ENCODE measurements around the gene CDH8. TPM values are rescaled to one million over a fixed set of nuclear protein-coding genes. Genes with fewer than 3 reads are reported as not detected.
A peak's percentile ranks its signal among the peaks of the same experiment; 100 is the strongest.

CDH8 gene
- total and polyA plus RNA-seq, 2 donors (not counting 1 experiment from before 2014, with no cell fraction given): not detected

DNA sequence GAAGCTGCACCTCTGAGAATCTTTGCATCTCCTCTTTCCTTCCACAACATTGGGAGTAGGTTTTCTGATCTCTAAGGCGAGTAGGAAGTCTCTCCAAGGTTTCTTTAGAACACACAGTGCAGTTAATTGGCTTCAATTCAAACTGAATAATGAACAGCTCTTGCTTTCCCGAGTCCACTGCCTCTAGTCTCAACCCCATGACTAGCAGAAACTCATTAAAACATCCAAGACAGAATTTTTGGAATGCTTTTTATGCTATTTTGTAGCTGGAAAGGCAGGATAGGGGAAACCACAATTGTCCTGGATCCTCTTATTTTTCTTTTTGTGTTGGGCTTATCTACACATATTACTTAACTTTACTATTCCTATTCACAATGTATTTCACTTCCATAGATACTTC, 206.6 kb downstream of the CDH8 start:
- H4K20me1 ChIP-seq (ENCODE audit: control insufficient read depth, extremely low read depth, insufficient read depth, low read length): no peaks in the 10 kb centered on the region
- H3K79me2 ChIP-seq (ENCODE audit: control insufficient read depth, insufficient read depth, low read length): no peaks in the 10 kb centered on the region
- no peaks in the 10 kb centered on the region for H3K9me3 ChIP-seq (ENCODE audit: control insufficient read depth, insufficient read depth, low read depth, low read length)
- H3K4me3 ChIP-seq (replicated peaks in 1 of 4; ENCODE audit: control extremely low read depth in 1 of 4, insufficient read depth in 1 of 4, low read depth in 3 of 4, low read length in 4 of 4): no peak overlapping the region
- no peaks in the 10 kb centered on the region for H3K36me3 ChIP-seq (ENCODE audit: control insufficient read depth, insufficient read depth, low read length)
- no peak overlapping the region for H3K27ac ChIP-seq (ENCODE audit: insufficient read depth, low read length)
- H3K27me3 ChIP-seq (ENCODE audit: control insufficient read depth, insufficient read depth, low read length): no peaks in the 10 kb centered on the region
- peak in 1 of 2 donors; percentile 80 for DNase-seq (ENCODE audit: low read depth in 2 of 2)
- H3K4me1 ChIP-seq (ENCODE audit: control insufficient read depth, extremely low read depth, insufficient read depth, low read length): no peaks in the 10 kb centered on the region
- H3K9ac ChIP-seq (ENCODE audit: insufficient read depth, low read length): no peak overlapping the region
- TF ChIP-seq, protein P1, sequence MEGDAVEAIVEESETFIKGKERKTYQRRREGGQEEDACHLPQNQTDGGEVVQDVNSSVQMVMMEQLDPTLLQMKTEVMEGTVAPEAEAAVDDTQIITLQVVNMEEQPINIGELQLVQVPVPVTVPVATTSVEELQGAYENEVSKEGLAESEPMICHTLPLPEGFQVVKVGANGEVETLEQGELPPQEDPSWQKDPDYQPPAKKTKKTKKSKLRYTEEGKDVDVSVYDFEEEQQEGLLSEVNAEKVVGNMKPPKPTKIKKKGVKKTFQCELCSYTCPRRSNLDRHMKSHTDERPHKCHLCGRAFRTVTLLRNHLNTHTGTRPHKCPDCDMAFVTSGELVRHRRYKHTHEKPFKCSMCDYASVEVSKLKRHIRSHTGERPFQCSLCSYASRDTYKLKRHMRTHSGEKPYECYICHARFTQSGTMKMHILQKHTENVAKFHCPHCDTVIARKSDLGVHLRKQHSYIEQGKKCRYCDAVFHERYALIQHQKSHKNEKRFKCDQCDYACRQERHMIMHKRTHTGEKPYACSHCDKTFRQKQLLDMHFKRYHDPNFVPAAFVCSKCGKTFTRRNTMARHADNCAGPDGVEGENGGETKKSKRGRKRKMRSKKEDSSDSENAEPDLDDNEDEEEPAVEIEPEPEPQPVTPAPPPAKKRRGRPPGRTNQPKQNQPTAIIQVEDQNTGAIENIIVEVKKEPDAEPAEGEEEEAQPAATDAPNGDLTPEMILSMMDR (conservative IDR thresholded peaks at IDR 0.05 in 1 of 2, IDR thresholded peaks at IDR 0.05 in 1 of 2; ENCODE audit: low read depth in 1 of 2, low read length in 2 of 2): no peak
- TF ChIP-seq EZH2 (IDR thresholded peaks at IDR 0.05; ENCODE audit: low read length, missing control alignments): no peak
- no peak overlapping the region for H2AFZ ChIP-seq (ENCODE audit: low read length)
- H3K4me2 ChIP-seq (ENCODE audit: extremely low read depth, insufficient read depth, low read length): no peak overlapping the region

DNA sequence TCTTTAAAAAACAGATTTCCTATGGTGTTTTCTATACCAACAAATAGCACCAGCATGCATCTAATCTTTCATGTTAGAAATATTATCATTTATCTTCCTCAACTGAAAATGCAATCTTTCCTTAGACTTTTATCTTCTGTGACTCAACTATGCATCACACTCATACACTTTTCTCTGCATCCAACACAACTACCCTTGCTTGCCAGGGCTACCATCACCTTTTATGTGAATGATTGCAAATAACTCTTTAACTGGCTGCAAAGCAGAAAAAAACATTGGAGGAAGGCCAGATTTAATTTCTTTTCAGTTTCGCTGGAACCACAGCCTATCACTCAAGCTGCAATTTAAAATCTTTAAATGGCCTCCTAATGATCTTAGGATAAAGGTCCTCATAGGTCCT, 212.9 kb downstream of the CDH8 start:
- Histone ChIP-seq H3K36me3 (ENCODE audit: control insufficient read depth, insufficient read depth, low read length) (no peaks in the 10 kb centered on the region), H3K4me1 (ENCODE audit: control insufficient read depth, extremely low read depth, insufficient read depth, low read length) (no peaks in the 10 kb centered on the region), H3K4me3 (replicated peaks in 1 of 4; ENCODE audit: control extremely low read depth in 1 of 4, insufficient read depth in 1 of 4, low read depth in 3 of 4, low read length in 4 of 4) (no peak overlapping the region), H4K20me1 (ENCODE audit: control insufficient read depth, extremely low read depth, insufficient read depth, low read length) (no peaks in the 10 kb centered on the region), H3K27me3 (ENCODE audit: control insufficient read depth, insufficient read depth, low read length) (no peaks in the 10 kb centered on the region), H3K9me3 (ENCODE audit: control insufficient read depth, insufficient read depth, low read depth, low read length) (no peaks in the 10 kb centered on the region), H3K79me2 (ENCODE audit: control insufficient read depth, insufficient read depth, low read length) (no peaks in the 10 kb centered on the region), H3K27ac (ENCODE audit: insufficient read depth, low read length) (no peak overlapping the region), H3K4me2 (ENCODE audit: extremely low read depth, insufficient read depth, low read length) (no peak overlapping the region), H2AFZ (ENCODE audit: low read length) (no peak overlapping the region), H3K9ac (ENCODE audit: insufficient read depth, low read length) (no peak overlapping the region)
- TF ChIP-seq, protein P1 (conservative IDR thresholded peaks at IDR 0.05 in 1 of 2, IDR thresholded peaks at IDR 0.05 in 1 of 2; ENCODE audit: low read depth in 1 of 2, low read length in 2 of 2): no peak
- no peak for TF ChIP-seq EZH2 (IDR thresholded peaks at IDR 0.05; ENCODE audit: low read length, missing control alignments)
- peak in 1 of 2 donors; percentile 59 for DNase-seq (ENCODE audit: low read depth in 2 of 2)

DNA sequence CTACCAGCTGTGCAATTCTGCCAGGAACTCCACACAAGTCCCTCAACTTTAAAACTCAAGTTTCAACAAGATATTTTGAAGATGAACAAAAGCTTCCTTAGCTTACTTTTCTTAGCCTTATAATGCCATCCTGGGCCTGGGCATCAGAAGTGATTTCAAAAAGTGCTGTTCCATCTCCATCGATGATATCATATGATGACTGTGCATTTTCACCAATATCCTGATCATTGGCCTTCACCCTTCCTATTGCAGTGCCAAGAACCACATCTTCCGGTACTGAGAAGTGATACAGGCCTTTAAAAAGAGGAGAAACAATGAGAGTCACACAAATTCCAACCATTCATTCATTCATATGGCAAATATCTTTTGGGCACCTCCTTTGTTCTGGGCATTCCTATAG, 215.4 kb downstream of the CDH8 start:
- DNase-seq (ENCODE audit: low read depth in 2 of 2): peak in 1 of 2 donors; percentile 41
- Histone ChIP-seq H3K4me1 (ENCODE audit: control insufficient read depth, extremely low read depth, insufficient read depth, low read length) (no peaks in the 10 kb centered on the region), H3K36me3 (ENCODE audit: control insufficient read depth, insufficient read depth, low read length) (no peaks in the 10 kb centered on the region), H3K79me2 (ENCODE audit: control insufficient read depth, insufficient read depth, low read length) (no peaks in the 10 kb centered on the region), H3K27me3 (ENCODE audit: control insufficient read depth, insufficient read depth, low read length) (no peaks in the 10 kb centered on the region), H3K27ac (ENCODE audit: insufficient read depth, low read length) (no peak overlapping the region), H2AFZ (ENCODE audit: low read length) (no peak overlapping the region), H4K20me1 (ENCODE audit: control insufficient read depth, extremely low read depth, insufficient read depth, low read length) (no peaks in the 10 kb centered on the region), H3K9ac (ENCODE audit: insufficient read depth, low read length) (no peak overlapping the region), H3K4me3 (replicated peaks in 1 of 4; ENCODE audit: control extremely low read depth in 1 of 4, insufficient read depth in 1 of 4, low read depth in 3 of 4, low read length in 4 of 4) (no peak overlapping the region), H3K9me3 (ENCODE audit: control insufficient read depth, insufficient read depth, low read depth, low read length) (no peaks in the 10 kb centered on the region), H3K4me2 (ENCODE audit: extremely low read depth, insufficient read depth, low read length) (no peak overlapping the region)
- TF ChIP-seq, protein P1 (conservative IDR thresholded peaks at IDR 0.05 in 1 of 2, IDR thresholded peaks at IDR 0.05 in 1 of 2; ENCODE audit: low read depth in 1 of 2, low read length in 2 of 2): no peak
- no peak for TF ChIP-seq EZH2 (IDR thresholded peaks at IDR 0.05; ENCODE audit: low read length, missing control alignments)
